Stomach (tissue), 4 donors: Measurements from ENCODE around the gene OBSCN.

ENCODE experiments used
- POLR2A ChIP-seq, 4 donors: fragments of 450-650 bp; IDR thresholded peaks; one replicate each; pipeline ENCODE4 v1.6.1; 2016; ENCODE audit warnings: antibody characterized with exemption in 4 of 4, control low read depth in 2 of 4, mild to moderate bottlenecking in 1 of 4, moderate library complexity in 1 of 4
- TF ChIP-seq, protein P1 (sequence below), 7 experiments: fragments of 450-650 bp in 4 of 7; fragments of 200-600 bp in 3 of 7; sonication (generic) in 3 of 7; IDR thresholded peaks; one replicate each; pipeline ENCODE4 v1.5.1; 2016 to 2019; ENCODE audit warnings: antibody characterized with exemption in 7 of 7, control low read depth in 2 of 7, mild to moderate bottlenecking in 1 of 7

DNA sequence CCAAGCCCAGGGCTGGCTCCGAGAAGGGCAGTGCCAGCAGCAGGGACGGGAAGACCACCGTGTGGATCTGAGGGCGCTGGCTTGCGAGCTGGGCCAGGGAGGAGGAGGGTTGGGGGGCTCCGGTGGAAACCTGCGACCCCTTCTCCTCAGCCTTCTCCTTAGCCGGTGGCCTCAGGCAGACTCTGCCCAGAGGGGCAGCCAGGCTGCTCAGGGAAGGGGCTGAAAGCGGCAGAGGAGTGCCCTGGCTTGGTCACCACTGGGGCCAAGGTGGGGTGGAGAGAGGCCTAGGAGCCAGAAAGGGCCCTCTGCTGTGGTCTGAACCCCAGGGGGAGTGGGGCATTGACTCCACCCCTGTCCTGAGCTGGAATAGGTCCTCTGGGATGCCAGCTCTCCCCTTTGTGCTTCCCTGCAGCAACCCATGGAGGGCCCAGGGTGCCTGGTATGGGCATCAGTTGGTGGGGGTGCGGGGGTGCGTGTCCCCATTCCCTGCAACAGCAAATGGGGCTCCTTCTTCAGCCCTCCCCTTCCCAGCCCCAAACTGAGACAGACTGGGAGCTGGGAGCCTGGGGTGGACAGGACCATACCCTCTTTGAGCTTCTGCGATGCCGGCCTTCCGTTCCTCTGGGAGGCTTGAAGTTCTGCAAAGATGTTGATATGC is 48.7 kb upstream of the OBSCN start:
- TF ChIP-seq, protein P1, sequence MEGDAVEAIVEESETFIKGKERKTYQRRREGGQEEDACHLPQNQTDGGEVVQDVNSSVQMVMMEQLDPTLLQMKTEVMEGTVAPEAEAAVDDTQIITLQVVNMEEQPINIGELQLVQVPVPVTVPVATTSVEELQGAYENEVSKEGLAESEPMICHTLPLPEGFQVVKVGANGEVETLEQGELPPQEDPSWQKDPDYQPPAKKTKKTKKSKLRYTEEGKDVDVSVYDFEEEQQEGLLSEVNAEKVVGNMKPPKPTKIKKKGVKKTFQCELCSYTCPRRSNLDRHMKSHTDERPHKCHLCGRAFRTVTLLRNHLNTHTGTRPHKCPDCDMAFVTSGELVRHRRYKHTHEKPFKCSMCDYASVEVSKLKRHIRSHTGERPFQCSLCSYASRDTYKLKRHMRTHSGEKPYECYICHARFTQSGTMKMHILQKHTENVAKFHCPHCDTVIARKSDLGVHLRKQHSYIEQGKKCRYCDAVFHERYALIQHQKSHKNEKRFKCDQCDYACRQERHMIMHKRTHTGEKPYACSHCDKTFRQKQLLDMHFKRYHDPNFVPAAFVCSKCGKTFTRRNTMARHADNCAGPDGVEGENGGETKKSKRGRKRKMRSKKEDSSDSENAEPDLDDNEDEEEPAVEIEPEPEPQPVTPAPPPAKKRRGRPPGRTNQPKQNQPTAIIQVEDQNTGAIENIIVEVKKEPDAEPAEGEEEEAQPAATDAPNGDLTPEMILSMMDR (IDR thresholded peaks at IDR 0.05) = no peak
- no peak for TF ChIP-seq POLR2A (IDR thresholded peaks at IDR 0.05)
